ENCODE measurements around the gene RNF31.

The RNF31 gene

GRCh38 chr14:24156840-24157239 is 9.5 kb downstream of the RNF31 start:
- TF ChIP-seq, protein P1, sequence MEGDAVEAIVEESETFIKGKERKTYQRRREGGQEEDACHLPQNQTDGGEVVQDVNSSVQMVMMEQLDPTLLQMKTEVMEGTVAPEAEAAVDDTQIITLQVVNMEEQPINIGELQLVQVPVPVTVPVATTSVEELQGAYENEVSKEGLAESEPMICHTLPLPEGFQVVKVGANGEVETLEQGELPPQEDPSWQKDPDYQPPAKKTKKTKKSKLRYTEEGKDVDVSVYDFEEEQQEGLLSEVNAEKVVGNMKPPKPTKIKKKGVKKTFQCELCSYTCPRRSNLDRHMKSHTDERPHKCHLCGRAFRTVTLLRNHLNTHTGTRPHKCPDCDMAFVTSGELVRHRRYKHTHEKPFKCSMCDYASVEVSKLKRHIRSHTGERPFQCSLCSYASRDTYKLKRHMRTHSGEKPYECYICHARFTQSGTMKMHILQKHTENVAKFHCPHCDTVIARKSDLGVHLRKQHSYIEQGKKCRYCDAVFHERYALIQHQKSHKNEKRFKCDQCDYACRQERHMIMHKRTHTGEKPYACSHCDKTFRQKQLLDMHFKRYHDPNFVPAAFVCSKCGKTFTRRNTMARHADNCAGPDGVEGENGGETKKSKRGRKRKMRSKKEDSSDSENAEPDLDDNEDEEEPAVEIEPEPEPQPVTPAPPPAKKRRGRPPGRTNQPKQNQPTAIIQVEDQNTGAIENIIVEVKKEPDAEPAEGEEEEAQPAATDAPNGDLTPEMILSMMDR (IDR thresholded peaks at IDR 0.05; ENCODE audit: low read depth, low read length) = no peak
- no peak overlapping the region for H3K4me3 ChIP-seq (ENCODE audit: low read depth, low read length)

GRCh38 chr14:24157331-24157730 is 10.0 kb downstream of the RNF31 start:
- no peak overlapping the region for H3K4me3 ChIP-seq (ENCODE audit: low read depth, low read length)
- TF ChIP-seq, protein P1 (IDR thresholded peaks at IDR 0.05; ENCODE audit: low read depth, low read length) = no peak

DNA sequence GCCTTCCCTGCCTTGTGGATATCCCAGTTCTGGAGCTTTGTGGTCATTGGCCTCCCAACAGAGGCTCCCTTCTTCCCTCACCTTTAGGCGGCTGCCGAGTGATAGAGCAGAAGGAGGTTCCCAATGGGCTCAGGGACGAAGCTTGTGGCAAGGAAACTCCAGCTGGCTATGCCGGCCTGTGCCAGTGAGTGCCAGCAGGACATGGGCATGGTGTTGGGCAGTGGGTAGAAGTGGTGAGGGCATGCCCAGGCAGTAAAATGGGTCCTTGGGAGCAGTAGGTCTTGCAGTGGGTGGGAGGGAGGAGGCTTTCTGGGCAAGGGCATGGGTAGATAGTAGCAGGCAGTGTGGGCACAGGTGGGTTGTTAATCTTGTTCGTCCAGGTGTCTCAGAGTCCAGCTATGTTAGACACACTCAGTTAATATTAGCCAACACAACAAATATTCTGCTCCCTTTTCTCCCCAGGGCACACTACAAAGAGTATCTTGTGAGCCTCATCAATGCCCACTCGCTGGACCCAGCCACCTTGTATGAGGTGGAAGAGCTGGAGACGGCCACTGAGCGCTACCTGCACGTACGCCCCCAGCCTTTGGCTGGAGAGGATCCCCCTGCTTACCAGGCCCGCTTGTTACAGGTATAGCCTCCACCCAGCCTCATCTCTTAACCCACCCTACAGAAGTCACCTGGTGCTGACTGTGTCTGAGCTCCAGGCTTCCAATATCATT is 12.6 kb downstream of the RNF31 start:
- TF ChIP-seq, protein P1 (IDR thresholded peaks at IDR 0.05; ENCODE audit: low read depth, low read length) = no peak
- no peak overlapping the region for H3K4me3 ChIP-seq (ENCODE audit: low read depth, low read length)

- TF ChIP-seq, protein P1 (IDR thresholded peaks at IDR 0.05; ENCODE audit: low read depth, low read length) = no peak
- H3K4me3 ChIP-seq (ENCODE audit: low read depth, low read length) = no peak overlapping the region
These were observed 13.2 kb downstream of the RNF31 start for GRCh38 chr14:24160499-24160849.

- H3K4me3 ChIP-seq (ENCODE audit: low read depth, low read length) = peak within 1 kb of the TSS; percentile 68
- TF ChIP-seq, protein P1 (IDR thresholded peaks at IDR 0.05; ENCODE audit: low read depth, low read length) = peak; percentile 76
These were observed 13.8 kb downstream of the RNF31 start, which contains the start of gene IRF9 for GRCh38 chr14:24160850-24161804. TSS of gene IRF9 (plus strand) at chr14:24161265. CDS start at chr14:24162145, 880 bp downstream.

- H3K4me3 ChIP-seq (ENCODE audit: low read depth, low read length) = peak overlapping the region; percentile 68
These were observed 14.8 kb downstream of the RNF31 start for GRCh38 chr14:24162093-24162492.

More at GRCh38 chr14:24162093-24162492, 14.8 kb downstream of the RNF31 start:
- TF ChIP-seq, protein P1 (IDR thresholded peaks at IDR 0.05; ENCODE audit: low read depth, low read length) = no peak
